Measurements from ENCODE around the gene G6PC3.

- TF ChIP-seq, protein P1, sequence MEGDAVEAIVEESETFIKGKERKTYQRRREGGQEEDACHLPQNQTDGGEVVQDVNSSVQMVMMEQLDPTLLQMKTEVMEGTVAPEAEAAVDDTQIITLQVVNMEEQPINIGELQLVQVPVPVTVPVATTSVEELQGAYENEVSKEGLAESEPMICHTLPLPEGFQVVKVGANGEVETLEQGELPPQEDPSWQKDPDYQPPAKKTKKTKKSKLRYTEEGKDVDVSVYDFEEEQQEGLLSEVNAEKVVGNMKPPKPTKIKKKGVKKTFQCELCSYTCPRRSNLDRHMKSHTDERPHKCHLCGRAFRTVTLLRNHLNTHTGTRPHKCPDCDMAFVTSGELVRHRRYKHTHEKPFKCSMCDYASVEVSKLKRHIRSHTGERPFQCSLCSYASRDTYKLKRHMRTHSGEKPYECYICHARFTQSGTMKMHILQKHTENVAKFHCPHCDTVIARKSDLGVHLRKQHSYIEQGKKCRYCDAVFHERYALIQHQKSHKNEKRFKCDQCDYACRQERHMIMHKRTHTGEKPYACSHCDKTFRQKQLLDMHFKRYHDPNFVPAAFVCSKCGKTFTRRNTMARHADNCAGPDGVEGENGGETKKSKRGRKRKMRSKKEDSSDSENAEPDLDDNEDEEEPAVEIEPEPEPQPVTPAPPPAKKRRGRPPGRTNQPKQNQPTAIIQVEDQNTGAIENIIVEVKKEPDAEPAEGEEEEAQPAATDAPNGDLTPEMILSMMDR (IDR thresholded peaks at IDR 0.05), result no peak
- TF ChIP-seq POLR2AphosphoS5 (IDR thresholded peaks at IDR 0.05) (no peak), EP300 (IDR thresholded peaks at IDR 0.05) (no peak), POLR2A (IDR thresholded peaks at IDR 0.05) (no peak)
Observed at GRCh38 chr17:44059101-44059892, 11.2 kb upstream of the G6PC3 start.

All from sigmoid colon (tissue), 4 donors.